H1 (cell line): ENCODE data around the gene R3HDM2. TPM values are rescaled to one million over a fixed set of nuclear protein-coding genes. Genes with fewer than 3 reads are reported as not detected.

ENCODE experiments used
- ATF3 ChIP-seq: IDR thresholded peaks from 2 replicates; pipeline ENCODE4 v1.6.1; 2011; ENCODE audit warnings: low read depth, mild to moderate bottlenecking, low read length; ENCODE audit not compliant: insufficient read depth
- BACH1 ChIP-seq: IDR thresholded peaks from 2 replicates; pipeline ENCODE4 v1.6.1; 2012; ENCODE audit warnings: low read length, improper control_type of control experiment
- CBX8 ChIP-seq: fragments of 300-800, 300-1000 bp; sonication (generic); IDR thresholded peaks from 2 replicates; pipeline ENCODE4 v1.7.1; 2016; ENCODE audit warnings: low read depth, low read length, borderline replicate concordance
- CHD7 ChIP-seq: fragments of 300-600 bp; sonication (generic); IDR thresholded peaks from 2 replicates; pipeline ENCODE4 v1.7.1; 2012; ENCODE audit warnings: low read length, moderate library complexity, mild to moderate bottlenecking, inconsistent platforms; ENCODE audit not compliant: insufficient replicate concordance
- E2F6 ChIP-seq: IDR thresholded peaks from 2 replicates; pipeline ENCODE4 v1.6.1; 2012; ENCODE audit warnings: inconsistent platforms
- HDAC6 ChIP-seq: IDR thresholded peaks from one replicate; pipeline ENCODE4 v1.7.1; 2012; ENCODE audit warnings: low read depth, mild to moderate bottlenecking, inconsistent platforms, low read length, moderate library complexity
- KDM1A ChIP-seq: fragments of 200-600, 300-600 bp; sonication (generic); IDR thresholded peaks from 2 replicates; pipeline ENCODE4 v1.7.1; 2016; ENCODE audit warnings: mild to moderate bottlenecking, low read length, borderline replicate concordance
- PHF8 ChIP-seq: fragments of 200-600 bp; sonication (generic); conservative IDR thresholded peaks from 2 replicates; pipeline ENCODE4 v1.7.1; 2012; ENCODE audit warnings: low read depth, mild to moderate bottlenecking, inconsistent platforms, low read length, moderate library complexity
- SIX5 ChIP-seq: IDR thresholded peaks from 2 replicates; pipeline ENCODE4 v1.6.1; 2011; ENCODE audit warnings: mild to moderate bottlenecking, low read depth, low read length
- TAF1 ChIP-seq: IDR thresholded peaks from 2 replicates; pipeline ENCODE4 v1.6.1; 2011; ENCODE audit warnings: mild to moderate bottlenecking, low read depth, low read length
- polyA plus RNA-seq, 7 experiments: library from polyadenylated mRNA; depleted of rRNA in 3 of 7; stranded (reverse) in 5 of 7; unstranded in 2 of 7; fragments of >200 nt in 5 of 7; fragments of 200-250 nt in 2 of 7; gene quantifications; 1 replicate in 5 of 7; 2 replicates in 1 of 7; 4 replicates in 1 of 7; pipeline versions ENCODE4 v1.2.1 to v1.2.3, GENCODE V29; 2011 to 2013; ENCODE audit warnings: missing spikeins in 2 of 7, mixed read lengths in 2 of 7
- total RNA-seq: library from RNA; stranded (reverse); fragmentation: NEBNext Ultra II Directional; extraction: Animal tissue kit (Norgen Biotek cat#: 25700); gene quantifications from 2 replicates; pipeline ENCODE4 v1.2.1, GENCODE V29; 2021

Gene R3HDM2
- total and polyA plus RNA-seq, 2 of the 8 experiments (the other 6 are each of a cell fraction or from before 2014, with no cell fraction given): 25.6 to 27.0 TPM

- TF ChIP-seq CHD7: no peak
- TF ChIP-seq KDM1A: no peak
- TF ChIP-seq SIX5: no peak
- no peak for TF ChIP-seq CBX8
- no peak for TF ChIP-seq ATF3
- TF ChIP-seq BACH1: no peak
- no peak for TF ChIP-seq TAF1
- no peak for TF ChIP-seq E2F6
- no peak for TF ChIP-seq PHF8
- TF ChIP-seq HDAC6: no peak
Measured at GRCh38 chr12:57343703-57344378, 87.0 kb downstream of the R3HDM2 start (continued).
